Parathyroid adenoma (tissue), 2 donors: ENCODE measurements around the gene ABCC3.
"Not testable (repeated sequence)": the region's sequence is repeated elsewhere in the genome, so short reads cannot be mapped to it uniquely, and the experiment has no call there.

Experiments
- H2AFZ ChIP-seq: fragments of 300-600 bp; sonication (generic); one replicate; pipeline ENCODE4 v1.7.0; 2017; ENCODE audit warnings: antibody characterized with exemption, mild to moderate bottlenecking
- H3K27ac ChIP-seq: fragments of 300-600 bp; sonication (generic); one replicate; pipeline ENCODE4 v1.7.0; 2017
- H3K27me3 ChIP-seq: fragments of 300-600 bp; sonication (generic); one replicate; pipeline ENCODE4 v1.7.0; 2017; ENCODE audit warnings: low read length; ENCODE audit not compliant: control insufficient read depth, insufficient read depth
- H3K36me3 ChIP-seq: fragments of 300-600 bp; sonication (generic); one replicate; pipeline ENCODE4 v1.7.0; 2017; ENCODE audit warnings: low read length; ENCODE audit not compliant: control insufficient read depth, insufficient read depth
- H3K4me1 ChIP-seq: fragments of 300-600 bp; sonication (generic); one replicate; pipeline ENCODE4 v1.7.0; 2017; ENCODE audit warnings: control low read depth
- H3K4me2 ChIP-seq: fragments of 300-600 bp; sonication (generic); one replicate; pipeline ENCODE4 v1.7.0; 2017; ENCODE audit warnings: low read length
- H3K4me3 ChIP-seq: fragments of 300-600 bp; sonication (generic); one replicate; pipeline ENCODE4 v1.7.0; 2017; ENCODE audit warnings: low read depth, low read length
- H3K79me2 ChIP-seq: fragments of 300-600 bp; sonication (generic); one replicate; pipeline ENCODE4 v1.7.0; 2017; ENCODE audit warnings: control low read depth
- H3K9ac ChIP-seq: fragments of 300-600 bp; sonication (generic); one replicate; pipeline ENCODE4 v1.7.0; 2017; ENCODE audit warnings: mild to moderate bottlenecking
- H3K9me3 ChIP-seq: fragments of 300-600 bp; sonication (generic); one replicate; pipeline ENCODE4 v1.7.0; 2017; ENCODE audit warnings: low read length; ENCODE audit not compliant: control insufficient read depth
- CTCF ChIP-seq: fragments of 300-600 bp; sonication (generic); IDR thresholded peaks from one replicate; pipeline ENCODE4 v1.7.0; 2017; ENCODE audit warnings: antibody characterized with exemption, mild to moderate bottlenecking
- donor health status: primary hyperparathyroidism.

Gene ABCC3

DNA sequence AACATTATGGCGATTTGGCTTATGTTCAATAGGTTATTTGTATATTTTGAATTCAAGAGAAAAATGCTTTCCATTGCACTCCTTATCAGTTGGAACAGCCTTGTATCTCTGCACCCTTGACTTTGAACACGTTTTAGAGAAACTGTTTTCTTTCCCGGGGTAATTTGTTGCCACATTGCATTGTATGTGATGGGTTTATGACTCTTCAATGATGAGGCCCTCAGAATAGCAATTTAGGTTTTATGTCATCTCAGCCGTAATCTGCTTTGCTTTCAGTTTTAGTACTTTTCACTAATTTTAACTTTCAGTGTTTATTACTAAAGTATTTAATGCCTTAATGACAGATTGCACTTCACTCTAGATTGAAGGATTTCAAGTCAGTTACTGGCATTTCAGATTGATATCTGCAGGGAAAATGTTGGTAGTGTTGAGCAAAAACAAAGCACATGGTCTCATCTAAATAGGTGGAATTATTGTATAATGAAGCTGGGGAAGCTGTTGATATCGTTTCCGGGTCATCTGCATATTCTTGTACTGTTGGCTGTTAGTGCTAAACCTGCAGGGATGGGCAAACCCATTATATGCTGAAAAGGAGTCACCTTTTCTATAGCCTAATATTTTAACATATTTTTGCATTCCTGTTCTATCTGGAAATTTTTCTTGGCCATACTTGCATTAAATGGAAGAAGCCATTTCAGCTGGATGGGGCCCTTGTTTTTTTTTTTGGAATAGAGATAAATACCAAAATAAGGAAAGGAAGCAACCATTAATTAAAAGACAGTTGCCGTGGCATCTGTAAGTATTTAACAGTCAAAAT is 86.7 kb downstream of the ABCC3 start:
- Histone ChIP-seq H3K4me1 (peaks cover 9% of the 10 kb centered on the region), H3K9ac (no peak overlapping the region), H3K36me3 (no peaks in the 10 kb centered on the region), H2AFZ (no peak overlapping the region), H3K4me2 (peak overlapping the region; percentile 82), H3K4me3 (peak overlapping the region; percentile 96), H3K9me3 (no peaks in the 10 kb centered on the region), H3K27ac (no peak overlapping the region), H3K27me3 (no peaks in the 10 kb centered on the region), H3K79me2 (peaks cover 55% of the 10 kb centered on the region)
- no peak for TF ChIP-seq CTCF

GRCh38 chr17:50722746-50723145 is 88.1 kb downstream of the ABCC3 start:
- no peaks in the 10 kb centered on the region for H3K36me3 ChIP-seq
- no peak overlapping the region for H3K4me2 ChIP-seq
- H2AFZ ChIP-seq: no peak overlapping the region
- no peak overlapping the region for H3K4me3 ChIP-seq
- H3K27ac ChIP-seq: no peak overlapping the region
- peaks cover 68% of the 10 kb centered on the region for H3K79me2 ChIP-seq
- no peak for TF ChIP-seq CTCF
- H3K27me3 ChIP-seq: no peaks in the 10 kb centered on the region
- H3K9ac ChIP-seq: no peak overlapping the region
- peaks cover 9% of the 10 kb centered on the region for H3K4me1 ChIP-seq
- H3K9me3 ChIP-seq: no peaks in the 10 kb centered on the region

DNA sequence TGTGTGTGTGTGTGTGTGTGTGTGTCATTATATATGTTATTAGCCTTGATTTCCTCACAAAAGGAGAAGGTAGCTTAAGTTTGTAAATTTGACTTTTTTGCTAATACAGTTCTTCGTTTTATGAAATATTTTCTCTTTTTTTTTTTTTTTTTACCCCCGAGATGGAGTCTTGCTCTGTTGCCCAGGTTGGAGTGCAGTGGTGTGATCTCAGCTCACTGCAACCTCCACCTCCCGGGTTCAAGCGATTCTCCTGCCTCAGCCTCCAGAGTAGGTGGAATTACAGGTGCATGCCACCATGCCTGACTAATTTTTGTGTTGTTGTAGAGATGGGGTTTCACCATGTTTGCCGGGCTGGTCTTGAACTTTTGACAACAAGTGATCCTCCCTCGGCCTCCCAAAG is 89.9 kb downstream of the ABCC3 start:
- not testable (repeated sequence) for H3K27me3 ChIP-seq

GRCh38 chr17:50725769-50726655 is 91.3 kb downstream of the ABCC3 start:
- Histone ChIP-seq H3K36me3 (no peaks in the 10 kb centered on the region), H3K9ac (no peak overlapping the region), H3K79me2 (peaks cover 83% of the 10 kb centered on the region), H3K9me3 (no peaks in the 10 kb centered on the region), H3K27ac (no peak overlapping the region), H3K4me3 (no peak overlapping the region), H3K4me1 (peaks cover 15% of the 10 kb centered on the region), H3K27me3 (no peaks in the 10 kb centered on the region), H2AFZ (no peak overlapping the region), H3K4me2 (no peak overlapping the region)
- TF ChIP-seq CTCF: no peak

More for the DNA sequence above, 89.9 kb downstream of the ABCC3 start:
- H2AFZ ChIP-seq, H3K4me2 ChIP-seq, H3K9ac ChIP-seq, H3K9me3 ChIP-seq, H3K4me1 ChIP-seq, H3K4me3 ChIP-seq, H3K27ac ChIP-seq, H3K36me3 ChIP-seq: not testable (repeated sequence)
- peaks cover 78% of the 10 kb centered on the region for H3K79me2 ChIP-seq

GRCh38 chr17:50728112-50728429 is 93.4 kb downstream of the ABCC3 start:
- Histone ChIP-seq H3K4me3 (no peak overlapping the region), H3K4me2 (no peak overlapping the region), H3K9ac (no peak overlapping the region), H3K27me3 (no peaks in the 10 kb centered on the region), H3K36me3 (no peaks in the 10 kb centered on the region), H3K79me2 (peaks cover 79% of the 10 kb centered on the region), H3K27ac (no peak overlapping the region), H3K9me3 (no peaks in the 10 kb centered on the region), H3K4me1 (peaks cover 8% of the 10 kb centered on the region), H2AFZ (no peak overlapping the region)
- TF ChIP-seq CTCF: no peak
